ENCODE measurements around the gene DNAJC7. TPM values are rescaled to one million over a fixed set of nuclear protein-coding genes. Genes with fewer than 3 reads are reported as not detected.
A peak's percentile ranks its signal among the peaks of the same experiment; 100 is the strongest.
"Not testable (repeated sequence)": the region's sequence is repeated elsewhere in the genome, so short reads cannot be mapped to it uniquely, and the experiment has no call there.

DNAJC7 gene
- total RNA-seq, 1 donor from 2014 or later = 74.8 TPM

DNA sequence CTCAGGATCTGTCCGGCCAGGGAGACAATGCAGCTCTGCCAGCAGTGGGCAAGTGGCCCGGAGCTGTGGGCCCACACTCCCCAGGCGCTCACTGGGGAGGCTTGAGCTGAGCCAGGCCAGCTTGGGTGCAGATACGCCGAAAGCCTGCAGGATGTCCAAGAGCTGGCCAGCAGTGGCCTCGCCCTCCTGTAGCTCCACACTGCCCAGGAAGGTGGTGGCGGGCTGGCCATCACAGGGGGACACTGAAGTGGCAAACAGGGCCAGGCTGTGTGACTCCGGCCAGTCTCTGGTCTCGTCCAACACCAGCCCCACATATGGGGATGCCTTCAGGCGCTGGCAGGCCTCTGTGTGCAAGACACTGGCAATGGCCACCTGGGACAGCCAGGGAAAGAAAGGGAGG is 23.6 kb upstream of the DNAJC7 start:
- no peak for DNase-seq (ENCODE audit: low read depth, low spot score)

DNA sequence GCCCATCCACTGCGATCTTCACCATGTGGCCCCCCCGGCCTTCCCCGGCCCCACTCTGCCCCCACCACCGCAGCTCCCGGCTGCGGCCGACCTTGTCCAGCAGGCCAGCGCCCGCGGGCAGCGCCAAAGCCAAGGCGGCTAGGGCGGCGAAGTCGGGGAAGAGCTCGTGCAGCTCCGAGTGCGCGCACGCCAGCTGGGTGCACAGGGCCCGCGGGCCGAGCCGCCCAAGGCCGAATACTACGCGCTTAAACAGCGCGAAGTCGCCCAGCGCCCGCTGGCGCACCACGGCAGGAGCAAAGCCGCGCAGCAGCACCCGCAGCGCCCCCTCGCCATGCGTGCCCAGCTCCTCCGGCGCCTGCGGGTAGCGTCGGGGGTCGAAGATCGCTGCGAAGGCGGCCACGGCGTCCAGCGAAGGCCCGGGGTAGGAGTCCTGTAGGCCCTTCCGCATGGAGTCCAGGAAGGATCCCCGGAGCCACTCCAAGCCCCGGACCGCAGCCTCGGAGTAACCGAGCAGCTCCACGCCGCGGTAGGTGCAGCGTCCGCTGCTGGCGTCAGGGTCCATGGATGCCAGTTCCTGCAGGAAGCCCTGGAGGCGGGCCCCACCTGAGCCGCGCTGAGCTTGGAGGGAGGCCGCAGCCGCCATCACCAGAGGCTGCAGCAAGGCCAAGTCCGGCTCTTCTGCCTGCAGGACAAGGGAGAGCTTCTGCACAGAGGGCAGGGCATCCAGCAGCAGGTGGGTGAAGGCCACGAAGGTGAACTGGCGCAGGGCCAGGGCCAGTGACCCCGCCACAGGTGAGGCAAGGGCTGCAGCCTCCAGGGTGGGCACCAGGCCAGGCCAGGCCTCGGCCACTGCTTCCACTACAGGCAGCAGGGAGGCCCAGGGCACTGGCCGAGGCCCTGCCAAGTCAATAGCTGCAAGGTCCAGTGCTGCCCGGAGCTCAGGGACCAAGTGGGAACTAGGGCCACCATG is 22.8 kb upstream of the DNAJC7 start:
- no peak for DNase-seq (ENCODE audit: low read depth, low spot score)

DNA sequence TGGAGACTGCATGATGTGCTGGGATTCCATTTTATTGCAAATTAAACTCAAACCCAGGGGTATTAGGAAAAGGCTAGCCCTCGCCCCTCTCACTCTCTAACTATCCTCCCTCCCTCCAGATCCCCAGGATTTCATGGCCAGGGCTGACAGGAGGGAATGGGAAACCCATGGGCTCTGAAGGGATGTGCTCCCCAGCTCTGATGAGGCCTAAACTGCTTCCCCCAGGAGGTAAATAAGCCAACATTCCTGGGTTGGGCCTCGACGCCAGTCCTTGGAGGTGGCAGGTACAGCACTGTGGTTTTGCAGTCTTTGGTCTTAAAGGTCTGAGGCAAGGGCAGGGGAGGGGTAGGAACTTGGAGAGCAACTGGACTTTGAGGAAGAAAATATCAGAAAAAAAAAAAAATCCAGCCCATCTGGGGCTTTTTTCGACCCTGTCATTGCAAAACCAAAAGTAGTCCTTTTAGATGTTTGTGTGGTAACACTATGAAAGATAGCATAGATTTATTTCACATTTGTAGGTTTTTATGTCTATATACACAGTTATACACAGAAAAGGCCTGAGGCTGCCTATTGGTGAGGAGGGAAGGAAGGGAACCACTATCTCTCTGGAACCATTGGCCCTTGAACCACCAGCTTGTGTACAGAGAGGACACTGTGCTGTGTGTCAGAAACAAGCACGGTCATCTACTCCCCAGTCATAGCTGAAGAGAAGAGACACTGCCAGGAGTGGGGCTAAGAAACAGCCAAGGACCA is 21.2 kb upstream of the DNAJC7 start:
- no peak for DNase-seq (ENCODE audit: low read depth, low spot score)

DNA sequence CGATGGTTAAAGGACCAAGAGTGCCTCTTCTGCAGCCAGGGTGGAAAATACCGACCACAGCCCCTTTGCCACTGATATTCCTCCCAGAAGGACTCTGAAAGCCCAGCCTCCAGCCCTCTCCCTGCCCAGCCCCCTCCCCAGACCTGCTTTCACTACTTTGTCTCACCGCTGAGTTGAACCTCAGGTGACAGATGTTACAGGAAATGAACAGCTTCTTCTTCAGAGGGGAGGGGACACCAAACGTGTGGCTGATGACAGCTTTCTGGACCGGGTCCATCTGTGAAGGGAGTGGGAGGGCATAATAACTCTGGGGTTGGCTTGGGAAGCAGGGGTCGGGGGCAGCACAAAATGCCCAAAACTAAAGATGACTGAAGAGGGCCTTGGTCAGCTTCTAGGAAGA is 16.8 kb upstream of the DNAJC7 start:
- DNase-seq (ENCODE audit: low read depth, low spot score) = no peak

DNA sequence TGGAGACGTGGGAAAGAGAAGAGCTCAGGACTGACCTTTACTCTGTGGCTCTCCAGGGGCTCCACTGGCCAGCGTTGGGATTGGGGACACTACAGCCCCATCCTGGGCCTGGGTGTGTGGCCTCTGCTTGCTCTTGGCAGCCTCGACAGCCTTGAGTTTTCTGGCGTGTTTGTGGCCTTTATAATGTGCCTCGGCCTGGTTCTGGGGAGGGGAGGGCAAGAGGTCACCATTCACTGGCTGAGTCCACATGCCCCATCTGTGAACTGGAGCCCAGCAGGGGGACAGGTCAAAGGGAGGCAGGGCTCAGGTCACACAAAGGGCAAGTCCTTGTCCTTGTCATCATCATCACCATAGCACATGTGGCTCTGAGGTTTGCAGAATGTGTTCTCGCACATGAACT is 14.3 kb upstream of the DNAJC7 start:
- no peak for DNase-seq (ENCODE audit: low read depth, low spot score)

DNA sequence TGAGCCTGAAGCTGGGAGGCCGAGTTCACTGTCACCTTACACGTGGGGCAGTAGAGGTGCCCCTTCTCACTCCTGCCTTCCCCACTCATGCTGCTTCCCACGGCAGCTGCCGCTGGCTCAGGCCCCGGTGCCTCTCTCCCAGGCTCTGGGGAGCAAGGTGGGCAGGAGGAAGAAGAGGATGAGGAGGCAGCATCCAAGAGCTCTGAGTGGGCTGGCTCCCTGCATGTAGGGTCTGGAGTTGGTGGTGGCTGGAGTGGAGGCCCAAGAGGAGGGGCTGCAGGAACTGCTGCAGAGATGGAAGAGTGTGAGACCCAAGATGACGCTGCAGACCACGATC is 11.5 kb upstream of the DNAJC7 start:
- no peak for DNase-seq (ENCODE audit: low read depth, low spot score)

DNA sequence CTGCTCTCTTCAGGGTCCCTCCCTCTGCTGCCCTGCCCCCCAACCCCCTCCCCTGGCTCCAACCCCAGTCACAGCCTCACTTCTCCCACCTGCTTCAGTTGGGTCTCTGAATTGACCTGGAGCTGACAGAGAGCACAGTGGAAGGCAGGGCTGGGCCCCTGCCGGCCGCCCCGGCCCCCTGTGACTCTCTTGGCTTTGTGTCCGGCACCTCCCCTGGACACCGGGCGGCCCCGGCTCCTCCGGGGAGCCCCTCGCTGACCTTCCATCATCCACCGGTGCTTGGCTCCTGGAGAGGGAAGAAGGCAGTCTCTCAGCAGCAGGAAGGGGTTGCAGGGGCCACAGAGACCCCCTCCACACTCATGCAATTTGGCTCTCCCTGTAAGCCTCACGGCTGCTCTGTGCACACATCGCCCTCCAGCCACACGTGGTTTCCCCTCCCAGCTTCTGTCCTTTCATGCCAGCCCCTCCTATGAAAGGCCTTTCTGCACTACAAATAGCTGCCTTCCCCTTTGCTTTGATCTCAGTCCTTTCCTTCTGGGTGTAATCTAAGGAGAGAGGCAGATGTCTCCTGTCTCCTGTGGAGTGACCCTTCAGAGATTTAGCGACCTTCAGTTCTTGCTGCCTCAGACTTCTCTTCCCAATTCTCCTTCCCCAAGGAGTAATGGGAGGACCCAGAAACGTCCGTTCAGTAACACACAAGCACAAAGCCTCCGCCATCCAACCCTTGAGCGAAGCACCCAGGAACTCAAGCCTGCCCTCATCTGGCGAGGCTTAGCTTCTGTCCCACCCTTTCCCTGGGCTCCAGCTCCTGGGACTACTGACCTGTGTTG is 10.9 kb upstream of the DNAJC7 start:
- DNase-seq (ENCODE audit: low read depth, low spot score) = no peak

DNA sequence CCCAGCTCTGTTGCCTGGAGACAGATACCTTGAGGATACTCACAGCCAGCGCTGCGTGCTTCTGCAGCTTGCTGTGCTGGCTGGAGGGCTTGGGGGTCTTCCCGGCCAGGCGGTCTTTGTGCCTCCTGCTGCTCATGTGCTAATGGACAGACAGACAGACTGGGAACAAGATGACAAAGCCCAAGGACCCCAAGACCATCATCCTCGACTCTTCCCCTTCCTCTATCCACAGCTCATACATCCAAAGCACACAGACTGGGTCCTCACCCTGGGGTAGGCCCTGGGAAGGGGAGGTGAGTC is 10.3 kb upstream of the DNAJC7 start:
- DNase-seq (ENCODE audit: low read depth, low spot score) = no peak

DNA sequence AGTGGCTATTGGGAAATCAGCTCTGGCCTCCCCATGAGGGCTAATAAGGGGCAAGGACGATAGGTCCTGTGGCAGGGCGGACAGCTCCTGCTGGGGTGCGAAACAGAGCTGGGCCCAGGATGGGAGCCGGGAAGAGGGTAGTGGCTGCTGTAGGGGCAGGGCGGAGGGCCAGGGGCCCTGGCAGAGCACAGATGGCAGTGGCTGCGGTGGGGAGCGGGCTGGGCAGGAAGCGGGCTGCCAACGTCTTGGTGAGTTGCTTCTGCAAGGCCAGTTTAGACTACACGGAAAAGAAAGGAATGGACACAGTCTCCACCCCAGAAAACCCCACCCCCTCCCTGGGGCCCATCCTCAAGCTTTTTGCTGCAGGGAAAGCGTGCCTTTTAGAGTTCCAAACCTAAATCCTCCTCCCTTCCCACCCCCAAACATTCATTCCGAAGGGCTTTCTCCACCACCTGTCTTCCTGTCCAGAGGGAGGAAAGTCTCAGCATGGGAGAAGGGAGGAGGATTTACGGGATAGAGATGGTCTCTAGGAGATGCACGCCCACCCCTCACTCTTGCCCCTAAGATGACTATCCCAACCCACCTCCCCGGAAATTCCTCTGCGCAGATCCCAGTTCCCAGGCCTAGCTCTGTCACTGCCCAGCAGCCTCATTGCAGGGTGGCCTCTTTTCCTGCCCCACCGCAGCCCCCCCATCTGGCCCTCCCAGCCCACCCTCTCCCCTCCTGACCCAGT is 9.8 kb upstream of the DNAJC7 start:
- DNase-seq (ENCODE audit: low read depth, low spot score) = no peak

DNA sequence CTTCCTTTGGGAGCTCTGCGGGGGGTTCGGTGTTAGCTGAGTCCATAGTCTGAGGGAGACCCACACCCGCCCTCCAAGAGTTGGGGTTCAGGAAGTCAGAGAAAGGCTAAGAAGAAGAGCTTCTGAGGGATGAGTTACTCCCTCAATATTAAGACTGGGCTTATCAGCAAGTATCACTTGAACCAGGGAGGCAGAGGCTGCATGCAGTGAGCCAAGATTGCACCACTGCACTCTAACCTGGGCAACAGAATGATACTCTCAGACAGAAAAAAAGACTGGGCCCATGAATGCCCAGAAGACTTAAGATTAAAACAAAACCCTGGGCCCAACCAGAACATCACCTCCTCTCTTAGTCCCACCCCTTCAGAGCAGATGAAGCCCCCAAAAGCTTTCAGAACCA is 8.7 kb upstream of the DNAJC7 start:
- no peak for DNase-seq (ENCODE audit: low read depth, low spot score)

DNA sequence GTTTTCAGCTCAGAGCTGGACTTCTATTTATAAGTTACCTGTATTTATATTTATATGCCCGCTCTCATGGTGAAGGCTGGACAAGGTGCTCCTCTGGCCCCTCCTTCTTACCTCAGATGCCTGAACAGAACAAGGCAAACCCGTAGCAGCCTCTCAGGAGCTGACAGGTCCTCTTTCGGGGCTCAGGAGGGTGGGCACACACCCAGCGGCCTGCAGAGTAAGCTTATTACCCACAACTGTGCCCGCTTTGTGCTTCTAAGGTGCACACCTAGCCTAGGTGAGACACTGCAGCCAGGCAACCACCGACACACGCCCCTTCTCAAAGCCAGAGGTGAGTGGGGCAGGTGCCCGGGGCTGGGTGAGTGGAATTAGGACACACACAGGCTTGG is 7.9 kb upstream of the DNAJC7 start:
- no peak for DNase-seq (ENCODE audit: low read depth, low spot score)

DNA sequence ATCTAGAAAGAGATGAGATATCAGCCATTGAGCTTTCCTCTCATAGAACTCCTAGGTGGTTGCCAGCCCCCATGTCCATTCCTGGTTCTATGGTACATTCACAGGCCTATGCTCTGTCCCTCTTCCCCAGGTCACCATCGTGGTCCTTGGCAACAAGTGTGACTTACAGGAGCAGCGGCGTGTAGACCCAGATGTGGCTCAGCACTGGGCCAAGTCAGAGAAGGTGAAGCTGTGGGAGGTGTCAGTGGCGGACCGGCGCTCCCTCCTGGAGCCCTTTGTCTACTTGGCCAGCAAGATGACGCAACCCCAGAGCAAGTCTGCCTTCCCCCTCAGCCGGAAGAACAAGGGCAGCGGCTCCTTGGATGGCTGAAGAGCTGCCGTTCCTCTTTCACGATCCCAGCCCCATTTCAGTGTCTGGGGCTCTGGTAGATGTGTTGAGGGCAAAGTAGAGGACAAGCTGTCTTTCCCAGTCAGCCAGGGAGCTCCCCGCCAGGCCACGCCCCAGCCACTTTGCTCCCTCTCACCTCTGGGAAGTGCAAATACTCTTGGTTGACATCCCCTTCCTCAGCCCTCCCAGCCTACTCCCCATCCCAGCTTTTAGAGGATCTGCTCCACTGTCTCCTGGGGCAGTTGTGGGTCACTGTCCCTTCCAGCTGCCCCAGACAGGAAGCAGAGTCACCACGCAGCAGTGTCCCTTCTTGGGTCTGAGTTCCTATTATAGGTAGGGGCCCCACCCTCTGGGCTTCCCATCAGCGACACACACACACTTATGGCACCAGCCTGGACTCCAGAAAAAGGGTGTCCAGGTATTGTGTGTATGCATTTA is 6.5 kb upstream of the DNAJC7 start:
- no peak for DNase-seq (ENCODE audit: low read depth, low spot score)

DNA sequence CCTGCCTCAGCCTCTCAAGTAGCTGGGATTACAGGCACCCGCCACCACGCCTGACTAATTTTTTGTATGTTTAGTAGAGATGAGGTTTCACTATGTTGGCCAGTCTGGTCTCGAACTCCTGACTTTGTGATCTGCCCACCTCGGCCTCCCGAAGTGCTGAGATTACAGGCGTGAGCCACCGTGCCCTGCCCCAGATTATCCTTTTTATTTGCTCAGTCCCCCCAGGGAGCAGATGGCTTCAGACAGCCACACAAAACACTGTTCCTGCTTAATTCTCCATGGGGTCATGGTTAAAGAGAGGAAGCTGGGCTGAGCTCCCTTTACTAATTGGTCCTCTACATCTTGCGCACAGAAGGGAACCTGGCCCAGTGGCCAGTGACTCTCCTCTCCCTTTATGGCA is 3.6 kb upstream of the DNAJC7 start:
- DNase-seq (ENCODE audit: low read depth, low spot score) = not testable (repeated sequence)

DNA sequence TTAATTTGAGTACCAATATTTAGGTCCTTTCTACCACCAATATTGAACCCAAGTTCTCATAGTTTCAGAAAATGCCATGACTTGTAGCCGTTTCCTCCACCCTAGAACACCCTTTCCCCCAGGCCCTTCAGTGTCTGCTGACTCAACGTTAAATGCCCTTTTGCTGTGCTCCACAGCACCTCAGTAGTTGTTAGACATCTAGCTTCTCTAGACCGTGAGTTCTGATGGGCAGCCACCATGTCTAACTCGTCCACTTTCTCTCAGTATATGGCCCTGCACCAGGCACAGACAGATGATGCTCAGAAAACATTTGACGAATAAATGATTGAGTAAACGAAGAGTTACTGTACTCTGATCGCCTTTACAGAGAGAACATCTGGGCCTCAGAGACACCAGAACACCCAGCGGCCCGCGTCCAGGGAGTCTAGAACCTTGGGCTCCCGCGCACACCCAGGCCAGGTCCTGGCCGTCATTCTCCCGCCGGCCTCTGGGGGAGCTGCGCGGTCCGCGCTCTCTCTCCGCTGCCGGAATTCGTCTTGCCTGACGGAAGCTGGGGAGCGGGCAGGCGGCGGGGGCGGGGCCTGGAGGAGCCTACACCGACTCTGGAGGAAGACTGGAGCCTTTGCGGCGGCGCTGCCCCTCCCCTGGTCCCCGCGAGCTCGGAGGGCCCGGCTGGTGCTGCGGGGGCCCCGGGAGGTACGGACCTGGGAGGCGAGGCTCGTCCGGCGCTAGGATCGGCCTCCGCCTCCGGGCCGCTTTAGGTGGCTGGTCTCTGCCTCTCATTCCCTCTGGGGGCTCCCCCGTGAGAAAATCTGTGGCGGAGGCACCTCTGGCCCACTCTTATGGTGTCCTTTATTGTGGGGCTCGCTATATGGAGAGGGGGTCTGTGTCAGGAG is 2.5 kb upstream of the DNAJC7 start, which contains the start of gene NKIRAS2:
NKIRAS2 (plus strand) TSS at position 582 of the 896 bp plus-strand sequence. CDS start 1,488 bp downstream, outside the sequence.
- peak; percentile 74 for DNase-seq (ENCODE audit: low read depth, low spot score)

DNA sequence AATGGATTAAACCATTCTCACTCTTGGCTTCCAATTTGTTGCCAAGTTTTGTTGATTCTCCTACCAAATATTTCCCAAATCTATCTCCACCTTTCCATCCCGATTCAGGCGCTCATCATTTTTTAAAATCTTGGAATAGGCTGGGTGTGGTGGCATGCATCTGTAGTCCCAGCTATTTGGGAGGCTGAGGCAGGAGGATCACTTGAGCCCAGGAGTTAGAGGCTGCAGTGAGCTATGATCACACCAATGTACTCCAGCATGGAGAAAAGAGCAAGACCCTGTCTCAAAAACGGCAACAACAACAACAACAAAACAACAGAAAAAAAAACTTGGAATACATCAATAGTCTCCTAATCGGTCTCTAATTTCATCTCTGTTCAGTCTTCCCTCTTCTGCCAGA is 1.7 kb upstream of the DNAJC7 start:
- no peak for DNase-seq (ENCODE audit: low read depth, low spot score)

DNA sequence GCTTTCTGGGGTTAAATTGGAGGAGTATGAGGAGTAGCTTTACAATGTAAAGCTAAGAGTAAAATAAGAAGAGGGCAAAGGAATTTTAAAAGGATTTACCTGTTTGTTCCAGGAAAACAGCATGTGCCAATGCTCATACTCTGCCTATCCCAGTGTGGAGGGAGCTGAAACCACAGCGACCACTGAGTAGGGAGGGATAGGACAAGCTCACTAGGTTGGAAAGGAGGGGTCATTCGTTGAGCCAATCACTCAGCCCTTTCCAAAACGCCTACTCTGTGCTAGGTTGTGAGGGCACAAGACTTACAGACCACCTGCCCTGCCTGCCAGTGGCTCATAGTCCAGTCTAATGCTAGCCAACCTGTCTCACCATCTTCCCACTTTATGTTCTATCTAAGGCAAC is 1.1 kb upstream of the DNAJC7 start:
- no peak for DNase-seq (ENCODE audit: low read depth, low spot score)

DNA sequence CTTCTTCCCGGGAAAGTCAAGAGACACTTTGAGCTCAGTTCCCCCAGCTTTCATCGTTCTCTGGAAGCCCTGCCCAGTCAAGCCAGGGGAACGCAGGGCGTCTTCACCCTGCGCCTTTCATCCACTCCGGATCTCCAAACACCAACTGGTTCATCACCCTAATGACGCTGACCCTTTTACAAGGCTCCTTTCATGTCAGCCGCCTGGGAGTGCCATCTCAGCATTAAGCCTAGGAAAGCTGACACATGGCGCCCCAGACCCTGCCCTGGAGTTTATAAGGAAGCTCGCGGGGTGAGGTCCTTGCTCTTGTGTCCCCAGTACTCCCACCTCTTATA is 594 bp upstream of the DNAJC7 start:
- DNase-seq (ENCODE audit: low read depth, low spot score) = no peak

DNA sequence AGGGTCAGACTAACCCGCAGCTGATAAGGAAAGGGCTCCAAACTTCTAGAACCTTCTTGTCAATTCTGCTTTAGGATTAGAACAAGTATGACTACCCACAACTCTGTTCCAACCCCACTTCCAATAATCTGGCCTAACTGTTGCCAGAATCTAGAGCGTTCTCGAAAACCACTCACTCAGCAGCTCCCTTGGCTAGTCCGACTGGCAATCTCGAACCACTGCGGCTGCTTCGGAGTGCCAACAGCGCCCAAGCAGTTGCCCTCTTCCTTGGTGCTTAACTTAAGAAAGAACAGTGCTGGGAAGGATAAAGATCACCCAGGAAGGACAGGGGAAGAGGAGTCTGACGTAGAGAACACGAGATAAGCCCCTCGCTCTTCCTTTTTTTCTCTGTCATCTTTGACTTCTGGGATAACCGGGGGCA is 818 bp downstream of the DNAJC7 start:
- no peak for DNase-seq (ENCODE audit: low read depth, low spot score)

DNA sequence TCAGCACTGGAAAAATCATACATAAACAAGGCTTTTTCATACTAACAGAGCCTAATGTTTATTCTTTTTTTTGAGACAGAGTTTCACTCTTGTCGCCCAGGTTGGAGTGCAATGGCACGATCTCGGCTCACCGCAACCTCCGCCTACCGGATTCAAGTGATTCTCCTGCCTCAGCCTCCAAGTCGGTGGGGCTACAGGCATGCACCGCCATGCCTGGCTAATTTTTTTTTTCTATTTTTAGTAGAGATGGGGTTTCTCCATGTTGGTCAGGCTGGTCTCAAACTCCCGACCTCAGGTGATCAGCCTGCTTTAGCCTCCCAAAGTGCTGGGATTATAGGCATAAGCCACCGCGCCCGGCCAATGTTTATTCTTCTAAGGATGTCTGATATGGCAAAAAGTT is 3.5 kb downstream of the DNAJC7 start:
- not testable (repeated sequence) for DNase-seq (ENCODE audit: low read depth, low spot score)

Measured in pulmonary artery endothelial cell (primary cell).